ENCODE results near the gene ASTN2.

GRCh38 chr9:116460026-116460425 is 954.8 kb downstream of the ASTN2 start:
- TF ChIP-seq CTCF (IDR thresholded peaks at IDR 0.05) (no peak), POLR2A (IDR thresholded peaks at IDR 0.05) (no peak), EP300 (IDR thresholded peaks at IDR 0.05) (no peak)
